GM13977 (cell line): ENCODE measurements around the gene PALM2AKAP2.

Experiments
- DNase-seq: peaks from one replicate; pipeline ENCODE4 v3.0.0; 2012; ENCODE audit warnings: low spot score
- CTCF ChIP-seq: IDR thresholded peaks from 2 replicates; pipeline ENCODE4 v1.5.1; 2012; ENCODE audit warnings: mild to moderate bottlenecking, control low read depth; ENCODE audit not compliant: insufficient read depth; ENCODE audit errors: extremely low read depth, missing control alignments
- in situ Hi-C: fragments of 300-500 bp; cut with MboI; formaldehyde crosslinking; loops from one replicate; pipeline ENCODE4 v1.12.0; 2022; ENCODE audit warnings: low sequenced_read_pairs, low pct_unique_long_range_greater_than_20kb, mixed read lengths, inconsistent platforms; ENCODE audit not compliant: unreplicated experiment

The PALM2AKAP2 gene

GRCh38 chr9:109755040-109755439 lies 25.0 kb upstream of the PALM2AKAP2 start:
- no peak for TF ChIP-seq CTCF
- no peak for DNase-seq
- in situ Hi-C loops = no loop called here

GRCh38 chr9:109759589-109759988 lies 20.4 kb upstream of the PALM2AKAP2 start:
- no peak for TF ChIP-seq CTCF
- no peak for DNase-seq
- in situ Hi-C loops = no loop called here

GRCh38 chr9:109765278-109765677 lies 14.7 kb upstream of the PALM2AKAP2 start:
- DNase-seq = no peak
- in situ Hi-C loops = no loop called here
- no peak for TF ChIP-seq CTCF

- TF ChIP-seq CTCF = no peak
Observed at GRCh38 chr9:109765830-109766229, 14.2 kb upstream of the PALM2AKAP2 start.

GRCh38 chr9:109766351-109766750 lies 13.6 kb upstream of the PALM2AKAP2 start:
- TF ChIP-seq CTCF = no peak
- no peak for DNase-seq
- in situ Hi-C loops = no loop called here

More at GRCh38 chr9:109765830-109766229, 14.2 kb upstream of the PALM2AKAP2 start:
- DNase-seq = no peak
- in situ Hi-C loops = no loop called here

- no peak for DNase-seq
- no peak for TF ChIP-seq CTCF
- in situ Hi-C loops = no loop called here
Observed at GRCh38 chr9:109767404-109767803, 12.6 kb upstream of the PALM2AKAP2 start.

- in situ Hi-C loops = no loop called here
- TF ChIP-seq CTCF = no peak
- no peak for DNase-seq
Observed at GRCh38 chr9:109767814-109768213, 12.2 kb upstream of the PALM2AKAP2 start.
